DMS114 treated with DMSO at 0.1 percent for 48 hours (cell line): Measurements from ENCODE around the gene MAP1B.

Experiments used
- DNase-seq: peaks from one replicate; lab custom pipeline; 2025; ENCODE audit not compliant: unreplicated experiment; lab: John Stamatoyannopoulos, UW

MAP1B gene

DNA sequence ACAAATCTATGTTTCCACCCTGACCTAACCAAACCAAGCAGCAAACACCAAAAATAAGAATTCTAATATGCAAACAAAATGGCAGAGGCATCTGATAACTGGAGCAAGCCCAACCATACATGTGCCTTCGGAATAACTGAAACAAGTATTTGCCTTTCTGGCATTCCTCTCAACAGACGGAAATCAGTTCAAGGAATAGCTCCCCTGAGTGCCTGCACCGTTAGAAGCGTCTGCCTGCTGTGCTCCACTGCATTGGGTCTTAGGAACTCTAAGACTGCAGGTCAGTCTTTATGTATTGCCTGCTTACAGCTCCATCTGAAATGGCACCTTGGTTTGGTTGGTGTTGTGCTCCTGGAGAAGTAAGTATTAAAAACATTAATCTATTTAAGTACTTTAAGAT lies 114.3 kb downstream of the MAP1B start:
- no peak for DNase-seq

DNA sequence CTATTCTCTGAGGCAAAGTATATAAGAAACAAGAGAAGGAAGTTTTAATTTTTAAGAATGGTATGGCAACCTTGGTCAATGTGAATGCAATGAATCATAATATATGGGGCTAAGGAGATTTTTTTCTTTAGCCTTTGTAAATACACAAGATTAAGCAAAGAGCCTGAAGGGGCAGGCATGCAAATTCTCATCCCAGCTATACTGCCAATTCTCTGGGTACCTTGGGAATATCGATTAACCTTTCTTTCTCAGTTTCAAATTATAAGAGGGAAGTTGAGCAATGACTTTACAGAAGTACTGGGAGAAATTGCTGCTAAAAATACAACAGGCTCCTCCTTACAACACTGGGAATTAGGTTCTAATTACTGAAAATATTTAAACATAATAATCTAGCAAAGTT lies 115.2 kb downstream of the MAP1B start:
- DNase-seq = no peak

DNA sequence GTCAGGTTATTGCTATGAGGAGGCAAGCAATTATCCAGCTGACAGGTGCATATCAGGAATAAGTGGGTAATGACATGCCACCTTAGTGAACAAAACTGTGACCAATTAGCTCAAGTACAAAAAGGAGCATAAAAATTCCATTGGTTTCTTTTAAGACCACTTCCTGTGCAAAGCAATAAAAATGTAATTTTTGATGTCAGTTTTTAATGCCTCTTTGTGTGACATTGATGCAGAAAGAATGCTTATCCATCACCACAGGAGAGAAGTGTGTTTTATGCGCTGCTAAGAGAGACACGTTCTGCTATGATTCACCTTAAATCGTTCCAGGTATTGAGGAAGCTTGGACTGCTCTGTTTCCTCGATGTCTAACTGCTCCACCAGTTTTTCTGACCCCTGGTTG lies 116.1 kb downstream of the MAP1B start:
- no peak for DNase-seq

DNA sequence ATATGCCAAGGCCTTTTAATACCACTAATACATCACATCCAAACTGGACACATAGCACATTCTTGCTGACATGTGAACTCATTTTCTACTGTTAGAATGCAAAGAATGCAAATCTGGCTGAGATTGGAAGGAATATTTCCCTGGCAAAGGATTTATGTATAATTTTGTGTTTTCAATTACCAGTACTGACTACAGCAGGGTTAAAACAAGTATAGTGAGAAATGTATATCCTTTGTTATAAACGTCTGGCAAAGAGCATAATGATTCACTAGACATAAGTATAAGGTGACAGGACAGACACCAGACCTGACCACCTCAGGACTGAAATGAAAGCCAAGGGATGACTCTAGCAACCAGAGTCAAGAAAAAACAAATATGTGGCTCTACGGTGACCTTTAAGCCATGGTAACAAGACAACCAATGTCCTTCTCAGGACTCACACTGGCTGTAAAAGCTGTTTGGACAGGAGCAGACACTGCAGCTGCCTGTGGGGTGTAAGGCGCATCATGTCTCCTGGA lies 117.7 kb downstream of the MAP1B start:
- DNase-seq = no peak

DNA sequence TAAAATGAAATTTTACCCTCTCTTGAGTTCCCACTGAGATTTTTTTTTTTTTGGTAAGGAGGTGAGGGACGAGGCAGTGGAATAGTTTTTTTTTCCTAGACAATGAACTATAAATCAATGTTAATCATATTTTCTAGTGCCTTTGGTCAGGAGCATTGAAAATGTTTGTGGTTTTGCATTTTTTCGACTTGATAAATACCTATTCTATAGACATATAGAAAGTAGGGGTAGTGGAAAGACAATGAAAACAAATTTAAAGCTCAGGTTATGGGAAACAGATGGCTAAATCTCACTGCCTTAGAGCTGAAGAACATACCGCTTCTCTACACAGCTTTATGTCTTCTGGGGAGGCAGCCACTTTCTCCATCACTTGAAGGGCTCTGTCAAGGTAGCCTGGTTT lies 118.5 kb downstream of the MAP1B start:
- no peak for DNase-seq

DNA sequence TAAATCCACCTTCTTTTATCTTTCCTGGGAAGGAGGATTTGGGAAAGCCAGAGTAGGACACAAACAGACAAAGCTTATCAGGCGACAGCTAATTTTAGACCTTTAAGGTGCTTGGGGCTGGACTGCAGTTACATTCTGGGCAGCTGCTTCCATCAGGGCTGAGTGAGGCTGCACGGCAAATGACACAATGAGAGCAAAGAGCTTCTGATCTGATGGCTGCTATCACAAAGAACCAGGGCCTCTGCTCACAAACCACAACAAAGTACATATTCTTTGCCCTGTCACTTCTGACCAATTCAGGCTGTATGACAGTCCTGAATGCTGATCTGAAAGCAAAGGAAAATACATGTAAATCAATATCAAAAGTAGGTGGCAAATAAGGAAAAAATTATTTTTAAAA lies 119.7 kb downstream of the MAP1B start:
- DNase-seq = no peak

DNA sequence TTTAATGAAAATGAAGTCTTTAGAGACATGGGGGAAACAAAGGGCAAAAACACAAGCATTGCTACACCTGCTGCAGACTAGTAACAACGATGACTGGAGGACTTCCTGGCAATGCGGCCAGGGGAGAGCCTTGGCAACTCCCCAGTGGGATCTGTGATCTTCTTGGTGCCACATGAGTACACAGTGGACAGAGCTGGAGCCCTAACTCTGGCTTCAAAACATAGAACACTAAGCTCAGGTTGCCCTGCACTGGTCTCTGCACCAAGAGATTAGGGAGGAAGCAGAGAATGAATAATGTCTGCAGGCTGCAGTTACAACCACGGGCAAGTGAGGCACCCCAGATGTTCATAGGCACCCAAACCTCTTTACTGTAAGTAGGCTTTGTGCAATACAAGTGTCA lies 121.7 kb downstream of the MAP1B start:
- no peak for DNase-seq

DNA sequence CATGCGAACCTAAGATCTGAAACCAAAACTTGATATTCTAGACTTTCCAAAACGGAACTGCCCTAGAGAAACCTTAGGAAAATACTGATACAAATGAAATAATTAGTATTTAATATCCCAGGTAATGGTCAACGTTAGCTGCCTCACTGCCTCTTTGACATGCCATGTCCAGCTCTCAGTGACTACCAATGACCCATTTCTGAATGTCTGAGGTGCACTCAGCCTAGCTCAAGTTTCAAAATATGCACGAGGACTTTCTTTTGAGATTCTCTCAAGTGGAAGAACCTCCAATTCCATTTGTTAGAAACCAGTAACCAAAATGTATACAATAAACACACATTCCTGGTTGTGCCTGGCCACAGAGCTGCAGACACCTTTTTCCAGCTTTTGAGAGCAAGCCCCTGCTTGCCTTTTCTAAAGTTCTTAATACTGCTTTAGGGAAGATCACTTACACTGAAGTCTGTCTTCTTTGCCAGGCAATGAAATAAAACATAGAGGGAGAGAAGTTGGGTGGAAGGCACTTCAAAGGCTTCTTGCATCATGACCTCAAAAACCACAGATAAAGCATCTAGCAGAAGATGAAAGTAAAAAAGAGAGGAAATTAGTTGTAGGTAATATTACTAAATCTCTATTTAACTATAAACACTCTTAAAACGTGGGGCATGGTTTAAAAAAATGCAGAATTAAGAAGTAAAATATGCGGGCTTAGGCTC lies 124.9 kb downstream of the MAP1B start:
- no peak for DNase-seq

DNA sequence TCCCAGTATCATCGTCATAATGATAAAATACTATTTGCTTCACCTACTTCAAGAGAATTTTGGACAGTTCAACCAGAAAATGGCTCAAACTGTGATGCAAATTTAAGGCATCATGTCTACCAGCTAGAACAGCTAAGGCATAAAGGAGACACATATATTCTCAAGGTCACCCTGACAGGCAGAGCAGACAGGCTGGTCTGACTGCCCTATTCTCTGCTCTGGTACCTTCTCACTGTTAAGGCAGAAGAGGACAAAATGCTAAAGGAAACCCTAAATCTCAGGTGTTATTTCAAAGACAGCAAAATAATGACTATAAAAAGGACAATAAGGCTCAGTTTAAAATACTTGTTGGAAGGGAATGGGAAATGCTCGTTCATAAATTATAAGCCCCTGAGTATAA lies 125.6 kb downstream of the MAP1B start:
- DNase-seq = no peak

DNA sequence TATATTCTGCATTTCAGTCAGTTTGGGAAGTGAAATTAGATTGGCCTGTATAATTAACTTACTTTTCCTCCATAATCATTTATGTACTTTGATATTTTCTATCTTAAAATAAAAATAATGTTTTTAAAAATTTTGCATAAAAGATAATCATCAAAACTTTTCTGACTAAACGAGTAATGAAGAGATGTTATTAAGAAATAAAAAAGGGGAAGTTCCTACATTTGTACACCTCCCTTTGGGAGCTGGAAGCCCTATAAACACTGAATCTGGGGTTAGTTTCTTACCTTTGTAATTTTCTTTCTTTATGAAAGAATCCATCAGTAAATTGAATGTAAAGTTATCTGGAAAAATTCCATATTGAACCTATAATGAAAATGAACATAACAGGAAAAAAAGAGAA lies 126.6 kb downstream of the MAP1B start:
- DNase-seq = no peak

DNA sequence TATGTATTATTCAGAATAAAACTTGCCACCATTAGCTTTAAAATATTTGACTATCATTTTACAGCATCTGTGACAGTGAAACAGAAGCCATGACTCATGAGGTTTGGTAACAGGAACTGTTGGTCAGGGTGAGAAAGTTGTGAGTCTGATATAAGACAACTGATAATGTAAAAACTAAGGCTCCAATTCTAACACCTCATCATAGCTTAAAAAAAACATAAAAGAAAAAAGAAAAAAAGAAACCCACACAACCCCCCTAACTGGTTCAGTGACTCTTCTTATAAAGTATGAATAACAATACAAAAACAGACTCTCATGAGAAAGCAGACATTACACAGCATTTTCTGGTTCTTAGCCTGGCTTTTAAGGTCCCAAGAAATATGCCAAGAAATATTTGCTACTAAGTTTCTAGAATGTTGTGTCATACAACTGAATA lies 127.0 kb downstream of the MAP1B start:
- DNase-seq = no peak

DNA sequence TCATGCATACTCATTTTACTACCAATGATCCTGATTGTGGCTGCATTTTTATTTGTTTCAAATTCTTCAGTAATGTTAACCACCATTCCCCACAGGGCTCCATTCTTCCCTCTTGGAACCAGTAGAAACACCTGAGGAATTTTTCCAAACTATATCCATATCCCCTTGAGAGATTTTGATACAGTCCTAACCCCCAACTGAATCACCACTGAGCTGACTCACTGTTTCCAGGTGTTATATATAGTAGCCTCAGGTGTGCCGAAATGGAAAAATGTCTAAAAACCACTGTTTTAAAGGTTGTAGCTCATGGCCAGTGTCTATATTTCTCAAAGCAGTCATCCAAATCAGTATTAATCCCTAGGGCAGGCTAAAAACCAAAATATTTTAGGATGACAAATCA lies 127.6 kb downstream of the MAP1B start:
- no peak for DNase-seq

DNA sequence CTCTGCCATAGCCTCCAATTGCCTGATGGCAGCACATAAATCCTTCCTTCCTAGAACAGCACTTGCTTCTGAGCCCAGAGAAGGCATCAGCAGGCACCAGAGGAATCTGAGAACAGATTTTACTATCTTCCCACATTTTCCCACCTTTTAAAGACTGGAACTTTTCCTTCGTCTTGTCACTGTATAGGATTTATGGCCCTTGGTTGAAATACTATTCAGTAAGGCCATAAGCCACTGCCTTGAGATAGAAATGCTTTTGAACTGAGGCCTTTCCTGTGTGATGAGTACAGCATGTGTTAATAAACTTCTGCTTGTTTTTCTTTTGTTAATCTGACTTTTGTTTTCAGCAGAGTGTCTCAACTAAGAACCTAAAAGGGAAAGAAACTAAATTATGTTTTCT lies 128.4 kb downstream of the MAP1B start:
- no peak for DNase-seq

DNA sequence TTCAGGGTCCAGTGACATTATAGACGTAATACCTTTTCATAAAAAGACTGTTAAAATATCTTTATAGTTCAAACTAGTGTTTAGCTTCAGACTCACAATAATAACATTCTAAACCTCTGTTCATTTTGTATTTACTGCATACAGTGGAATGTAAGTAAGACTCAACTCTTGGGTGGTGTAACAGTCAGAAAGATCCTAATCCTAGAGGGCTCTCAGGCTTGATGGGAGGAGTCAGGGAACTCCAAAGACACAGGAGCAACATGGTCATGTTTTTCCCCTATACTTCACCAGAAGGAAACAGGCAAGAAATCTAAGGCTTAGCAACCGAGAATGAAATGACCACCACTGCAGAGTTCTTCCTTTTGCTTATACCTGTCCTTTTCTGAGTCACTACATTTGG lies 130.1 kb downstream of the MAP1B start:
- no peak for DNase-seq

DNA sequence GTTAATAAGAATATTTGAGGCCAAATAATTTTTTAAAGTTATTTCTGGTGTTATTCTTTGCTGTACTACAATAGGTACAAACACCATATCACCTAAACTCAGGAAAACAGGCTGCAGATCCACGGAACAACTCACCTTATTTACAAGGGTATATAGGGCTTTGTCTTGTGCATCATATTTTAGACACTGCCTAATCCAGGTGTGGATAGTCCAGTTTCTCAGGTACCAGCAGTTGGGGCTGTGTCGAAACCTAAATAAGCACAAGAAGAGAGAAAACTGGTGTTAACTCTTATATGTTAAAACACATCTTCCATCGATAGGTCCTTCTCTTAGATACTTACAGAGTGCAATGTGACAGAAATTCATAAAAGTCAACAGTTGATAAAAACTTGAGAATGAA lies 130.6 kb downstream of the MAP1B start:
- no peak for DNase-seq

DNA sequence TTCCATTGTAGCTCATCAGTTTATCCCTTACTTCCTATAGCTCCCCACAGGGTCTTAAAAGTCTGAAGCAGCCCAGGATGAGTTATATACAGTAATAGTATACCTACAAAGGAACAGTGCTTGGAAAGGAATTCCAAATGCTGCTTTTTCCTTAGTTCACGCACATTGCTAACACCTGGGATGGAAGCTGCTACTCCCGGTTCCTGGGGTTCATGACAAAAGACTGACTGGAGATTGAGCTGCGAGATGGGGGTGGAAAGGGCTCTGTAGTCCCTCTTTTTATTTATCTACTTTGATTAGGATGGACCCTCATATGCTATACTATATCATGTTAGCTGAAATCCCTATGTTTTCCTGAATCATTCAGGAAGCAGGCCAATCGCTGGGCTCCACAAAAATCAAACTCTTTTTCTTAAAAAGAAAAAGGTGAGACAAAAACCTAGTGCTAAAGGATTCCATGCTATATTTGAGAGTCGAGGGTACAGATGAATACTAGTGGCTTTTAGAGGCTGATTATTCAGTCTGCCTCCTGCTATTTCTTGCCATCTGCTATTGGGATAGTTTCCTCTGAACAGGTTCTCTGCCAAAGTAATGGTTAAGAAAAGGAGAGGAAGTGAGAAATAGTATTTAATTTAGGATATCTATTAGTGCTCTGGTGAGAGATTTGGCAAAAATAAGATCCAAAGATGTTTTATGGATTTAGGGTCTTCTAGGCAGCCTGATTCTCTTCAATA lies 131.6 kb downstream of the MAP1B start:
- no peak for DNase-seq

DNA sequence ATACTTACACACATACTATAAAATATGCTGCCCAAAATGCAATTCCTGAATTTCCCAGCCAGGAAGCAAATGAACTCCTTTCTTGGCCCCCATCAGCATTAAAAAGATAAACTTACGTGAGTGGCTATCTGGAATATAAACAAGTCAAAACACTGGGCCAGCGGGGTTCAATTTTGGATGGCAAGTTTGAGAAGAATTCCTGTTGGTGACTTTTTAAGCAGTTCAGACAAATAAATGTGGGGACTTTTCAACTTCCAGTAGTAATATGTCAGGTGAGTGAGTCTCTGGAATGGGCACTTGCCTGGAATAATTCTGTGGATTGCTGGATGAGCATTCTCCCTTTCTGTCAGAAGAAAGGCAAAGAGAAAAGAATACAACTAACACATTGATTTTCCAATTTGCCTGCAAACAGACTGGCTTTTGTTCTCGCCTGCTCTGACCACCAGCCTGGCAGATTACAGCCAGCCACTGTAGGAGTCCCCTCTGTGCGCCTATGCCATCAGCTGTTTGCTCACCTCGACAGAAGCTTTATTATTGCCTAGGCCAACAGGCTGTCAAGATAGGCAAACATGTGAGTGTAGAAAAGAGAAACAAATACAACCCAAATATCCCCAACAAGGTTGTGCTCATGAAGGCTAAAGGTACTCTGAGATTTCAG lies 134.2 kb downstream of the MAP1B start:
- DNase-seq = no peak

DNA sequence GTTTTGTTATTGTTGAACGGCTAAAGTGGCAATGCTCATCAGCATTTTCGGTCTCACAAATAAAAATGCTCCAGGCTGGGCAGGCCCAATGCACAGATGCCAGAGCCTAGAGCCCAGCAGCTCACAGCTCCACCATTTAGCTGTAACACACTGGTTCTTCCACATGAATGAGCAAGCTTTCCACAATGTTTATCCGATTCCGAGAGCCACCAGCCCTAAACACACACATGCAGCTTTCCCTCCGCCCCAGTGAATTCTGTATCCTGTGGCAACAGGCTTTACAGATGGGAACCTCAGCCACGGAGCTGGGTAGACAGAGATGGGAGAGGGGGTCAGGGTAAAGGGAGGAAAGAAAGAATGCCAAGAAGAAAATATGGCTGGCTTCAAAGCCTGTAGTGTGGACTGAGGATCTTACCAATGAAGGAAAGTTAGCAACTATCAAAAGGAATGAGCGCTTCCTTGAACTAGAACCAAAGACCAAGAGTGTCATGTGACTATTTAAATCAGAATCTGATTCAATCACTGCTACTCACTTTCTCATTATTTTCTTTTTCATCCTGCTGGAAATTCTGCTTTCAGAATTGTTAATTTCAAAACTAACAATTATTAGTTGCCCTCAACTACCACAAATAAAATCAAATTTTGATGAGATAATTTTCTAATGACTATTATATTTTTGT lies 135.7 kb downstream of the MAP1B start:
- no peak for DNase-seq

DNA sequence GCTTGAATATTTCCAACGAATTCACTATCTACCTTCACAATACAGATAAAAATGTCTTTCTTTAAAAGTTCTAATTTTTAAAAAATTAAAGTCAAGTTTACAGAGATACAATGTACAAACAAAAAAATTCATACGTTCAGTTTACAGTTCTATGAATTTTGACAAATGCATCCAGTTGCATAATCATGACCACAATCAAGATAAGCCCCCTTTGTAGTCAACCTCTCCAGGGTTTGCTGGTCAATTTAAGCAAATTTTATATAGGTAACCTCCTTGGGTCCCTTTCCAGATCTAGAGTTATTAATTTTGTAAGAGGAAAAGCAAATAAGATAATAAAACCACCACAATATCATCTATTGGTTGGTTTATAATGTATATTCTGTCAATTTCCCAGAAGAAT lies 136.4 kb downstream of the MAP1B start:
- no peak for DNase-seq

DNA sequence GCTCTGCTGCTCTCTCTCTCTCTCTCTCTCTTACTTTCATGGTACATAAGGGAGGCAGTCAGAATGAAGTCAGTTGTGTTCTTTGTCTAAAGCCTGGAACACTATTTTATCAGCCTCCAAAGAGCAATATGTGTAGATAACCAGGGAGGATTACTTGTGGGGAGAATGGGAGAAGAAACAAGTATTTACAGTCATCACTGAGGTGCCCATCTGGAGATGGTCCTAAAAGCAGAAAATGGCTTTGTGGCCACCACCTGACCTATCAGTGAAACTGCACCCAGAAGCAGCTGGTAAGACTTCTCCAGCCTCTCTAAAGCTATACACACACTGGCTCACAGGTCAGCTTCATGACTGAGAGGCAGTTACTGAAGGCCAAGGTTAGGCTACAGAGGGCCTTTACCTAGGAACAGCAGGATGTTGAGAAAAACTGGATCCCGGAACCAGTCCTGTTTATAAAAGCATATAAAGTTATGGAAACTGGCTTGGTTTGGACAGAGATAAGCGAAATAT lies 137.6 kb downstream of the MAP1B start:
- DNase-seq = peak; percentile 19

DNA sequence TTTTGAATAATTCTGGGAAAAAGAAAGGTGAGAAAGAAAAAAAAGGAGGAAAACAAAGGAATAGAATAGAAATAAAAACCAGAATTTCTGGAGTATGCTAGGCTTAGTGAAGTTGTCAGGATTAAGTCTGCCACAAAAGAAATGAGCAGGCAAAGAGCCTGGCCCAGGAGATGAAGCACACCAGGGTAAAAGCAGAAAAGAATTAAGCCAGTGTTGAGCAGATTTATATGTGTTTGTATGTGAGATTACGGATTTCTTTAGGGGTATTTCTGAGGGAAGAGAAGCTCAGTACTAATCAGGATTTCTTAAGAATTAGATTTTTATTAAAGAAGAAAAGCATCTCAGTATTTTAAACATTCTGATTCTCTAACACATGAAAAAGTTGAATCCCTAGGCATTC lies 138.3 kb downstream of the MAP1B start:
- no peak for DNase-seq
